Upper lobe of right lung (tissue), 1 donor: ENCODE results near the gene TEP1. TPM values are rescaled to one million over a fixed set of nuclear protein-coding genes. Genes with fewer than 3 reads are reported as not detected.

Source experiments
- ATAC-seq: fragments of 200-7000 bp; cut with Tn5 transposase; one replicate; pipeline ENCODE4 v1.9.1; 2020; ENCODE audit warnings: mild to moderate bottlenecking, moderate library complexity
- DNase-seq: peaks from one replicate; pipeline ENCODE4 v3.0.0-alpha.2; 2020
- H3K27ac ChIP-seq: fragments of 200-600 bp; one replicate; pipeline ENCODE4 v1.8.0; 2022
- H3K27me3 ChIP-seq: fragments of 200-600 bp; one replicate; pipeline ENCODE4 v1.8.0; 2022; ENCODE audit warnings: mild to moderate bottlenecking
- H3K36me3 ChIP-seq: fragments of 200-600 bp; one replicate; pipeline ENCODE4 v1.8.0; 2022
- H3K4me1 ChIP-seq: fragments of 200-600 bp; one replicate; pipeline ENCODE4 v1.8.0; 2022
- H3K4me3 ChIP-seq: fragments of 200-600 bp; one replicate; pipeline ENCODE4 v1.8.0; 2022; ENCODE audit warnings: mild to moderate bottlenecking
- H3K9me3 ChIP-seq: fragments of 200-600 bp; one replicate; pipeline ENCODE4 v1.8.0; 2022
- CTCF ChIP-seq: fragments of 200-600 bp; IDR thresholded peaks from one replicate; pipeline ENCODE4 v1.8.0; 2022; ENCODE audit warnings: antibody characterized with exemption
- intact Hi-C: fragments of 100-400 bp; cut with DNase I; formaldehyde crosslinking; loops from one replicate; pipeline ENCODE4 v1.11.0; 2022
- total RNA-seq: library from RNA; stranded (reverse); fragmentation: NEBNext Ultra II Directional; extraction: Animal tissue kit (Norgen Biotek cat#: 25700); gene quantifications from one replicate; pipeline ENCODE4 v1.2.1, GENCODE V29; 2021
- donor health status: DM: no; HTN: yes; CAD: no; lungs with severe emphysema.

TEP1 gene
- total RNA-seq, 1 donor from 2014 or later: 48.9 TPM

- H3K4me3 ChIP-seq: no peak overlapping the region
- H3K27ac ChIP-seq: no peak overlapping the region
- DNase-seq: no peak
- H3K27me3 ChIP-seq: no peaks in the 10 kb centered on the region
- H3K4me1 ChIP-seq: no peaks in the 10 kb centered on the region
- H3K9me3 ChIP-seq: no peaks in the 10 kb centered on the region
- no peak for TF ChIP-seq CTCF
- peaks cover 93% of the 10 kb centered on the region for H3K36me3 ChIP-seq
- no peak for ATAC-seq
- intact Hi-C loops: no loop called here
These were observed 62.4 kb downstream of the TEP1 start for GRCh38 chr14:20350860-20351259.

- ATAC-seq (no peak), DNase-seq (no peak)
- Histone ChIP-seq H3K4me1 (no peaks in the 10 kb centered on the region), H3K27ac (no peak overlapping the region), H3K9me3 (no peaks in the 10 kb centered on the region), H3K36me3 (peaks cover 93% of the 10 kb centered on the region), H3K27me3 (no peaks in the 10 kb centered on the region), H3K4me3 (no peak overlapping the region)
- intact Hi-C loops: no loop called here
- no peak for TF ChIP-seq CTCF
These were observed 63.0 kb downstream of the TEP1 start for GRCh38 chr14:20350282-20350681.

GRCh38 chr14:20347747-20348146 is 65.6 kb downstream of the TEP1 start:
- no peak overlapping the region for H3K27ac ChIP-seq
- TF ChIP-seq CTCF: no peak
- no peak for ATAC-seq

GRCh38 chr14:20346713-20347112 is 66.6 kb downstream of the TEP1 start:
- Histone ChIP-seq H3K4me1 (peaks cover 3% of the 10 kb centered on the region), H3K9me3 (no peaks in the 10 kb centered on the region), H3K36me3 (peaks cover 62% of the 10 kb centered on the region), H3K27ac (no peak overlapping the region), H3K4me3 (no peak overlapping the region), H3K27me3 (no peaks in the 10 kb centered on the region)
- TF ChIP-seq CTCF: no peak
- intact Hi-C loops: no loop called here
- ATAC-seq (no peak), DNase-seq (no peak)

More at GRCh38 chr14:20347747-20348146, 65.6 kb downstream of the TEP1 start:
- Histone ChIP-seq H3K4me1 (peaks cover 3% of the 10 kb centered on the region), H3K36me3 (peaks cover 72% of the 10 kb centered on the region), H3K27me3 (no peaks in the 10 kb centered on the region), H3K4me3 (no peak overlapping the region), H3K9me3 (no peaks in the 10 kb centered on the region)
- intact Hi-C loops: no loop called here
- no peak for DNase-seq

- no peak overlapping the region for H3K27ac ChIP-seq
- no peaks in the 10 kb centered on the region for H3K9me3 ChIP-seq
- DNase-seq (no peak), ATAC-seq (no peak)
- peaks cover 3% of the 10 kb centered on the region for H3K4me1 ChIP-seq
- intact Hi-C loops: no loop called here
- H3K4me3 ChIP-seq: no peak overlapping the region
- H3K36me3 ChIP-seq: peaks cover 48% of the 10 kb centered on the region
- H3K27me3 ChIP-seq: no peaks in the 10 kb centered on the region
- TF ChIP-seq CTCF: no peak
These were observed 67.9 kb downstream of the TEP1 start for GRCh38 chr14:20345366-20345765.

- peaks cover 3% of the 10 kb centered on the region for H3K4me1 ChIP-seq
- intact Hi-C loops: no loop called here
- peak overlapping the region; percentile 66 for H3K4me3 ChIP-seq
- H3K9me3 ChIP-seq: no peaks in the 10 kb centered on the region
- peaks cover 34% of the 10 kb centered on the region for H3K36me3 ChIP-seq
- ATAC-seq (no peak), DNase-seq (no peak)
- H3K27me3 ChIP-seq: no peaks in the 10 kb centered on the region
- TF ChIP-seq CTCF: no peak
- peak overlapping the region; percentile 90 for H3K27ac ChIP-seq
These were observed 69.5 kb downstream of the TEP1 start for GRCh38 chr14:20343862-20344220.
